Measurements from ENCODE around the gene GRK1.
"Not testable (repeated sequence)": the region's sequence is repeated elsewhere in the genome, so short reads cannot be mapped to it uniquely, and the experiment has no call there.

GRK1 gene

GRCh38 chr13:113666951-113667701 lies at the start of gene GRK1:
GRK1 (plus strand) TSS chr13:113667219; CDS start chr13:113667387, 168 bp downstream.
- DNase-seq, result no peak

GRCh38 chr13:113617961-113618360 lies 49.1 kb upstream of the GRK1 start:
- DNase-seq, result no peak

DNA sequence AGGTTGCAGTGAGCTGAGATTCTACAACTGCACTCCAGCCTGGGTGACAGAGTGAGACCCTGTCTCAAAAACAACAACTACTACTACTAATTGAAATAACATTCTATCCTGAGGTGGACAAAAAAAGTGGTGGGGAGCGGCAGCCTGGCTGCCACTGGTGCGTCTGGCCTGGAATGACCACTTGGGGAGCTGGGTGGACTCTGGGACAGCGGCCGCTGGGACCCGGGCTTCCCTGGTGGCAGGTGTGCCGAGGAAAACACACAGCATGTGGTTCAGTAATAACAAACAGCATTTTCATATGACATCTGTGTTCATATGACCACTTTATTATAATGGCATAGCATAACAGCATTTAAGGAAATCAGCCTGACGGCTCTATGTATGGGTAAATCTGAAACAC lies 48.6 kb upstream of the GRK1 start:
- no peak for DNase-seq

- DNase-seq, result no peak
Observed at GRCh38 chr13:113620036-113620796, 46.8 kb upstream of the GRK1 start.

- DNase-seq, result no peak
Observed at GRCh38 chr13:113621046-113621445, 46.0 kb upstream of the GRK1 start.

- not testable (repeated sequence) for DNase-seq
Observed at GRCh38 chr13:113621498-113621897, 45.5 kb upstream of the GRK1 start.

- DNase-seq, result not testable (repeated sequence)
Observed at GRCh38 chr13:113621986-113622550, 45.0 kb upstream of the GRK1 start.

DNA sequence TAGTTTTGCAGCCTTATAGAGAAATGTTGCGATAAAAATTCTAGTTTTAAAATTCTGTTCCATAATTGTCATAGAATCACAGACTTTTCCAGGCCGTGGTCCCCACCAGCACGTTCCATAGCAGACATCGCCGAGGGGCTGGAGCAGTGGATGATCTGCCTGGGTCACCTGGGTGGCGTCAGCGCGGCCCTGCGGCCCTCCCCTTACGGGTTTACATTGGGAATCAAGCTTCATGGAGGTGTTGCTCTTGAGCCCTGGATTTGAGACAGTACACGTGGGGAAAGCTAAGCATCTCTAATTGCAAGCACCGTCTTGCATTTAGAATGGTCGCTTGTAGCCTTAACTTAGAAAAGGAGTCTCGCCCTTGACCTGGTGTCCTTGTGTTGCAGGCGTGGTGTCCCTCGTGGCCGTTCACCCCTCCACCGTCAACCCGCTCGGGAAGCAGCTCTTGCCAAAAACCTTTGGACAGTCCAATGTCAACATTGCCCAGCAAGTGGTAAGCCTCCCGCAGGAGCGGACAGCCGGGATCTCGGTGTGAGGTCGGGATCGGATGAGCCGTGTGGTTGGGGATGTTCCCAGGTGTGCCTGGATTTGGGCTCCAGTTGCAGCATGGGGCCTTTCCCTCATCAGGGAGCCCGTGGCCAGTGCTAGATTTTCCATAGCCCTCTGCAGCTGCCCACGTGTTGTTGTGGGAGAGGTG lies 44.1 kb upstream of the GRK1 start:
- DNase-seq, result no peak

- no peak for DNase-seq
Observed at GRCh38 chr13:113623491-113624234, 43.4 kb upstream of the GRK1 start.

GRCh38 chr13:113624235-113624587 lies 42.8 kb upstream of the GRK1 start:
- no peak for DNase-seq

DNA sequence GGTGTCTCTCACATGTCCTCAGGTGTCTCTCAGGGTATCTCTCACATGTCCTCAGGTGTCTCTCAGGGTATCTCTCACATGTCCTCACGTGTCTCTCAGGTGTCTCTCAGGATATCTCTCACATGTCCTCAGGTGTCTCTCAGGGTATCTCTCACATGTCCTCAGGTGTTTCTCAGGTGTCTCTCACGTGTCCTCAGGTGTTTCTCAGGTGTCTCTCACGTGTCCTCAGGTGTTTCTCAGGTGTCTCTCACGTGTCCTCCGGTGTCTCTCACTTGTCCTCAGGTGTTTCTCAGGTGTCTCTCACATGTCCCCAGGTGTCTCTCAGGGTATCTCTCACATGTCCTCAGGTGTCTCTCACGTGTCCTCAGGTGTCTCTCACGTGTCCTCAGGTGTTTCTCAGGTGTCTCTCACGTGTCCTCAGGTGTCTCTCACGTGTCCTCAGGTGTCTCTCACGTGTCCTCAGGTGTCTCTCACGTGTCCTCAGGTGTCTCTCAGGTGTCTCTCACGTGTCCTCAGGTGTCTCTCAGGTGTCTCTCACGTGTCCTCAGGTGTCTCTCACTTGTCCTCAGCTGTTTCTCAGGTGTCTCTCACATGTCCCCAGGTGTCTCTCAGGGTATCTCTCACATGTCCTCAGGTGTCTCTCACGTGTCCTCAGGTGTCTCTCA lies 42.2 kb upstream of the GRK1 start:
- not testable (repeated sequence) for DNase-seq

DNA sequence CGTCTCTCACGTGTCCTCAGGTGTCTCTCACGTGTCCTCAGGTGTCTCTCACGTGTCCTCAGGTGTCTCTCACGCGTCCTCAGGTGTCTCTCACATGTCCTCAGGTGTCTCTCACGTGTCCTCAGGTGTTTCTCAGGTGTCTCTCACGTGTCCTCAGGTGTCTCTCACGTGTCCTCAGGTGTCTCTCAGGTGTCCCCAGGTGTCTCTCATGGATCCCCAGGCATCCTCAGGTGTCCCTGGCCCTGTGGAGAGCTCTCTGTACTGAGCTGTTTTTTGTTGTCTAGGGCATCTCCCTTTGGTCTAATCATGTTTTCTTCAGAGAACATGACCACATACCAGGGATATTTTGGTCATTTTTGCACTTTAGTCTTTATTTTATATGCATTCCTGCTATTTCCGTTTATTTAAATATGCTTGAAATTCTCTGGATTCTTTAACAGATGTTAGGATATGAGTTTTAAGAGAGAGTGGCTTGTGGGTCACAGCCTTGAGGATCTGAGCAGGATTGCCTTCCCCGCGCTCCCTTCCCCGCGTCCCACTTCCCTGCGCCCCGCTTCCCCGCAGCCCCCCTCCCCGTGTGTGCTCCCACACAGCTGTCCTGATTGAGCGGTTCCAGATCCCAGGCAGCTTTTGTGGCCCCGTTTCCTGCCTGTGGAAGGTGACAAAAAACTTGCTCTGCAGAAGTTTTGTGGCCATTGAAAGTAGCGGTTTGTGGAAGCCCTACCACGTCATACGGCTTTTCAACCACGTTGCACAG lies 40.9 kb upstream of the GRK1 start:
- no peak for DNase-seq

DNA sequence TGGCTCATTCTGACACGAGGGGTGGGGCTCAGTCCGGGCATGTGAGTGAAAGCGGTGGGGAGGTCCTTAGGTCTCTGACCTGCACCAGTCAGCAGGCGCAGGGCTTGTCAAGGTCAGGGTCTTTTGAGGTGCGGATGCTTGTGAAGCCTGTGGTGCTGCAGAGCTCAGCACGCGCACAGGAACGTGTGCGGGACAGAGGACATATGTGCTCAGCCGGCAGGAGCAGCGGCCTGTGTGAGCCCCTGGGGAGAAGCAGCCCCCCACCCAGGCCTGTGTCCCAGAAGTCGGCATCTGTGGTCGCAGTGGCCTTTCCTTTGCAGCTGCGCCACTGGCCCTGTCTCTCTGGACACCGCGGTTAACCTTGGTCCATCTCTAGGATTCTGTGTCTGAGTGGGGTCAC lies 39.9 kb upstream of the GRK1 start:
- no peak for DNase-seq

- no peak for DNase-seq
Observed at GRCh38 chr13:113628291-113629270, 38.4 kb upstream of the GRK1 start.

- no peak for DNase-seq
Observed at GRCh38 chr13:113629866-113630265, 37.2 kb upstream of the GRK1 start.

DNA sequence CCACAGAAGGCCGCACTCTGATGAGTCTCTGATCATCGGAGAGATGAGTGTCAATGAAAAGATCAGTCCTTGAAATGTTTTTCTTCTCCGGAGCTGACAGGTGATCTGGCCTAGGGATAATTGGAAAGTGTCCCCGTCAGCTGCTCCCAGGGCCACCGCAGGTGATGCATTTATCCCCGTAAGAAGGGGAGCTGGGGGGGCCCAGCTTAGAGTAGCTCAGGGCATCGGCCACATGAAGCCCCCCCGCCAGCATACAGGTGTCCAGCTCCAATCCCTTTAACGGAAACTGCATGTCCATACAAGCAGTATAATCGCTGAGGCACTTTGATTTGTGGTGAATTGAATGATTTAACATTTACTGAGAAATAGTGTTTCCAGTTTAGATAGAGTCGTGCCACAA lies 36.7 kb upstream of the GRK1 start:
- no peak for DNase-seq

- no peak for DNase-seq
Observed at GRCh38 chr13:113630804-113631203, 36.2 kb upstream of the GRK1 start.

DNA sequence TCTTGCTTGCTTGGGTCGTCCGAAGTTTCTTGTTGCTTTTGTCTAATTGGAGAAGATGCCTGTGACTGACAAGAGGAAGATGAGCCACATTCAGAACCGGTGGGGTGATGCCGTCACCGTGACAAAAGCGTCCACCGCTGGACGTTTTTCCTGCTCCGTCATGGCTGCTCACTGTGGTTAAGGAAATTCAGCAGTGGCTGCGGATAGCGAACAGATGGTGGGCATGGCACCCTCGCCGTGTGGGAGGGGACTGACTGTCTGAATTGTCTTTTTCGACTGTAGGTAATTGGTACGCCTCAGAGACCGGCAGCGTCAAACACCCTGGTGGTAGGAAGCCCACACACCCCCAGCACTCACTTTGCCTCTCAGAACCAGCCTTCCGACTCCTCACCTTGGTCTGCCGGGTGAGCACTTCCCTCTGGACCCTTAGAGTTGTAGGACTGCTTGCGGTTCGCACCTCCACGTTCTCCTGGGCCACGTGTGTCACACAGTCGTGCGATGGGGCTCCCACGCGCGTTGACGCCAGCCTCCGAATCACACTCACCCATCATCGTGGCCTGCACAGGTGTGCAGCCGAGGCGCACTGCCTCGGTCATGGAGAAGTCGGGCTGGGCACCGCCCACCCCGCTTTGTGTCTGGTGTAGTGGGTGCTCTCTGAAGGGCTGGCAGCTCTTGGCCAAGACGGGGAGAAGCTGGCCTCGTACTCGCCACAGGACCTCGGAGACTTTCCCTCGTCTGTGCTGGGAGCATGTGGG lies 35.5 kb upstream of the GRK1 start:
- DNase-seq, result no peak
